Cerebellar nuclear complex (tissue), 1 donor: Measurements from ENCODE around the gene CDT1.

Source experiments
- DNase-seq, 2 experiments: peaks; one replicate each; lab custom pipeline; 2025; lab: John Stamatoyannopoulos, UW

The CDT1 gene

GRCh38 chr16:88804552-88805339, 1.2 kb downstream of the CDT1 start:
- DNase-seq = no peak

GRCh38 chr16:88805340-88805715, 1.7 kb downstream of the CDT1 start:
- DNase-seq = no peak

- no peak for DNase-seq
Measured at GRCh38 chr16:88805887-88806393, 2.4 kb downstream of the CDT1 start.

GRCh38 chr16:88806491-88807111, 3.0 kb downstream of the CDT1 start:
- DNase-seq = no peak

- no peak for DNase-seq
Measured at GRCh38 chr16:88807142-88807625, 3.6 kb downstream of the CDT1 start.

GRCh38 chr16:88807626-88808453, 4.3 kb downstream of the CDT1 start:
- no peak for DNase-seq

- DNase-seq = no peak
Measured at GRCh38 chr16:88809068-88809675, 5.6 kb downstream of the CDT1 start.

- no peak for DNase-seq
Measured at GRCh38 chr16:88809676-88810165, 6.1 kb downstream of the CDT1 start.

- no peak for DNase-seq
Measured at GRCh38 chr16:88810166-88810911, 6.8 kb downstream of the CDT1 start.

- no peak for DNase-seq
Measured at GRCh38 chr16:88810912-88811768, 7.6 kb downstream of the CDT1 start.

- DNase-seq = peak; percentile 62 to 78
Measured at GRCh38 chr16:88811769-88812512, 8.4 kb downstream of the CDT1 start, which contains the start of gene APRT. Gene APRT (minus strand): TSS chr16:88811928. CDS start chr16:88811899, 29 bp downstream.

GRCh38 chr16:88812513-88813268, 9.1 kb downstream of the CDT1 start:
- no peak for DNase-seq

GRCh38 chr16:88813269-88814143, 9.9 kb downstream of the CDT1 start:
- no peak for DNase-seq

- DNase-seq = no peak
Measured at GRCh38 chr16:88814144-88814502, 10.5 kb downstream of the CDT1 start.

- DNase-seq = no peak
Measured at GRCh38 chr16:88815227-88815626, 11.6 kb downstream of the CDT1 start.

- DNase-seq = peak in 1 of 2 experiments; percentile 5
Measured at GRCh38 chr16:88815901-88816589, 12.5 kb downstream of the CDT1 start.
